Transverse colon (tissue), 4 donors: ENCODE data around the gene VPS13D.

Experiments used
- CTCF ChIP-seq, 5 experiments: fragments of 200-600 bp in 3 of 5; fragments of 450-650 bp in 2 of 5; sonication (generic) in 3 of 5; IDR thresholded peaks; 1 replicate in 2 of 5; 2 replicates in 3 of 5; pipeline ENCODE4 v1.5.1; 2016 to 2017; ENCODE audit warnings: antibody characterized with exemption in 5 of 5, inconsistent platforms in 3 of 5, mild to moderate bottlenecking in 2 of 5, moderate library complexity in 1 of 5
- EP300 ChIP-seq: sonication (generic); formaldehyde crosslinking; IDR thresholded peaks from one replicate; pipeline ENCODE4 v1.6.1; 2017; ENCODE audit warnings: antibody characterized with exemption, low read depth
- POLR2A ChIP-seq: fragments of 450-650 bp; IDR thresholded peaks from one replicate; pipeline ENCODE4 v1.6.1; 2016; ENCODE audit warnings: antibody characterized with exemption, mild to moderate bottlenecking, moderate library complexity
- POLR2AphosphoS5 ChIP-seq, 3 donors: sonication (generic); formaldehyde crosslinking; IDR thresholded peaks; one replicate each; pipeline ENCODE4 v1.6.1; 2016; ENCODE audit warnings: antibody characterized with exemption in 3 of 3

GRCh38 chr1:12464598-12465056 lies 234.8 kb downstream of the VPS13D start:
- TF ChIP-seq POLR2A (no peak), CTCF (IDR thresholded peaks at IDR 0.05) (no peak), POLR2AphosphoS5 (IDR thresholded peaks at IDR 0.05) (peak in 2 of 3 donors; percentile 11 to 60), EP300 (no peak)
